Memory B cell (primary cell): ENCODE measurements around the gene EPHX1.

Experiments
- ATAC-seq: fragments of 150-1000 bp; cut with Tn5 transposase; 2 replicates; pipeline ENCODE4 v1.10.0; 2021; ENCODE audit warnings: low read depth, mild to moderate bottlenecking, moderate library complexity
- DNase-seq, 2 donors: peaks; one replicate each; pipeline ENCODE4 v3.0.0; 2022; ENCODE audit warnings: low spot score in 2 of 2
- H3K27ac Mint-ChIP-seq: one replicate; pipeline ENCODE4 v1.8.0; 2022; ENCODE audit warnings: mild to moderate bottlenecking, moderate library complexity, mixed read lengths
- H3K27me3 Mint-ChIP-seq: one replicate; pipeline ENCODE4 v1.8.0; 2022; ENCODE audit warnings: mixed read lengths
- H3K36me3 Mint-ChIP-seq: one replicate; pipeline ENCODE4 v1.8.0; 2022; ENCODE audit warnings: mild to moderate bottlenecking, mixed read lengths
- H3K4me1 Mint-ChIP-seq: one replicate; pipeline ENCODE4 v1.8.0; 2022; ENCODE audit warnings: mixed read lengths
- H3K4me3 Mint-ChIP-seq: one replicate; pipeline ENCODE4 v1.8.0; 2022; ENCODE audit warnings: mild to moderate bottlenecking, moderate library complexity, mixed read lengths
- H3K9me3 Mint-ChIP-seq: one replicate; pipeline ENCODE4 v1.8.0; 2022; ENCODE audit warnings: mixed read lengths

EPHX1 gene

GRCh38 chr1:225817611-225818061 is 7.7 kb downstream of the EPHX1 start:
- Mint-ChIP-seq H3K4me1 (peaks cover 3% of the 10 kb centered on the region), H3K27ac (no peak overlapping the region), H3K36me3 (no peaks in the 10 kb centered on the region), H3K9me3 (no peaks in the 10 kb centered on the region), H3K27me3 (no peaks in the 10 kb centered on the region), H3K4me3 (no peak overlapping the region)
- ATAC-seq (no peak), DNase-seq (no peak)

- H3K36me3 Mint-ChIP-seq = no peaks in the 10 kb centered on the region
- H3K4me1 Mint-ChIP-seq = no peaks in the 10 kb centered on the region
- no peaks in the 10 kb centered on the region for H3K9me3 Mint-ChIP-seq
- H3K4me3 Mint-ChIP-seq = no peak overlapping the region
- ATAC-seq (no peak), DNase-seq (no peak)
- no peaks in the 10 kb centered on the region for H3K27me3 Mint-ChIP-seq
- no peak overlapping the region for H3K27ac Mint-ChIP-seq
These were observed 8.3 kb downstream of the EPHX1 start for GRCh38 chr1:225818229-225818628.

GRCh38 chr1:225819346-225820192 is 9.6 kb downstream of the EPHX1 start:
- no peaks in the 10 kb centered on the region for H3K4me1 Mint-ChIP-seq
- no peak overlapping the region for H3K4me3 Mint-ChIP-seq
- H3K27ac Mint-ChIP-seq = no peak overlapping the region
- DNase-seq (no peak), ATAC-seq (no peak)
- no peaks in the 10 kb centered on the region for H3K36me3 Mint-ChIP-seq
- no peaks in the 10 kb centered on the region for H3K9me3 Mint-ChIP-seq
- H3K27me3 Mint-ChIP-seq = no peaks in the 10 kb centered on the region

- Mint-ChIP-seq H3K27ac (no peak overlapping the region), H3K4me3 (no peak overlapping the region), H3K9me3 (no peaks in the 10 kb centered on the region), H3K36me3 (no peaks in the 10 kb centered on the region), H3K4me1 (no peaks in the 10 kb centered on the region), H3K27me3 (peaks cover 2% of the 10 kb centered on the region)
- no peak for ATAC-seq
- no peak for DNase-seq
These were observed 10.7 kb downstream of the EPHX1 start for GRCh38 chr1:225820522-225821120.

GRCh38 chr1:225822655-225823403 is 12.9 kb downstream of the EPHX1 start:
- Mint-ChIP-seq H3K9me3 (no peaks in the 10 kb centered on the region), H3K27ac (no peak overlapping the region), H3K4me3 (no peak overlapping the region), H3K36me3 (no peaks in the 10 kb centered on the region), H3K4me1 (no peaks in the 10 kb centered on the region), H3K27me3 (peaks cover 2% of the 10 kb centered on the region)
- DNase-seq = no peak
- ATAC-seq = no peak

- Mint-ChIP-seq H3K27me3 (peaks cover 2% of the 10 kb centered on the region), H3K4me1 (no peaks in the 10 kb centered on the region), H3K9me3 (no peaks in the 10 kb centered on the region), H3K27ac (no peak overlapping the region), H3K4me3 (no peak overlapping the region), H3K36me3 (no peaks in the 10 kb centered on the region)
- no peak for DNase-seq
- no peak for ATAC-seq
These were observed 13.9 kb downstream of the EPHX1 start for GRCh38 chr1:225823811-225824261.

- Mint-ChIP-seq H3K27ac (no peak overlapping the region), H3K4me1 (no peaks in the 10 kb centered on the region), H3K4me3 (no peak overlapping the region), H3K9me3 (no peaks in the 10 kb centered on the region), H3K36me3 (no peaks in the 10 kb centered on the region), H3K27me3 (peaks cover 2% of the 10 kb centered on the region)
- no peak for DNase-seq
- no peak for ATAC-seq
These were observed 14.6 kb downstream of the EPHX1 start for GRCh38 chr1:225824533-225824941.

GRCh38 chr1:225825078-225825477 is 15.2 kb downstream of the EPHX1 start:
- DNase-seq (no peak), ATAC-seq (no peak)
- H3K36me3 Mint-ChIP-seq = no peaks in the 10 kb centered on the region
- H3K4me3 Mint-ChIP-seq = no peak overlapping the region
- no peaks in the 10 kb centered on the region for H3K4me1 Mint-ChIP-seq
- H3K9me3 Mint-ChIP-seq = no peaks in the 10 kb centered on the region
- H3K27me3 Mint-ChIP-seq = peaks cover 2% of the 10 kb centered on the region
- no peak overlapping the region for H3K27ac Mint-ChIP-seq

GRCh38 chr1:225825607-225826007 is 15.7 kb downstream of the EPHX1 start:
- H3K9me3 Mint-ChIP-seq = no peaks in the 10 kb centered on the region

GRCh38 chr1:225827076-225827475 is 17.2 kb downstream of the EPHX1 start:
- no peaks in the 10 kb centered on the region for H3K9me3 Mint-ChIP-seq
- no peaks in the 10 kb centered on the region for H3K4me1 Mint-ChIP-seq
- H3K4me3 Mint-ChIP-seq = no peak overlapping the region
- DNase-seq (no peak), ATAC-seq (no peak)
- peaks cover 2% of the 10 kb centered on the region for H3K27me3 Mint-ChIP-seq
- no peaks in the 10 kb centered on the region for H3K36me3 Mint-ChIP-seq
- H3K27ac Mint-ChIP-seq = no peak overlapping the region

More at GRCh38 chr1:225825607-225826007, 15.7 kb downstream of the EPHX1 start:
- H3K27me3 Mint-ChIP-seq = peaks cover 2% of the 10 kb centered on the region
- no peaks in the 10 kb centered on the region for H3K4me1 Mint-ChIP-seq
- H3K4me3 Mint-ChIP-seq = no peak overlapping the region
- DNase-seq (no peak), ATAC-seq (no peak)
- no peaks in the 10 kb centered on the region for H3K36me3 Mint-ChIP-seq
- no peak overlapping the region for H3K27ac Mint-ChIP-seq

GRCh38 chr1:225828706-225829345 is 18.9 kb downstream of the EPHX1 start:
- Mint-ChIP-seq H3K27ac (no peak overlapping the region), H3K27me3 (peaks cover 2% of the 10 kb centered on the region), H3K4me3 (no peak overlapping the region), H3K9me3 (no peaks in the 10 kb centered on the region), H3K4me1 (no peaks in the 10 kb centered on the region), H3K36me3 (no peaks in the 10 kb centered on the region)
- ATAC-seq (no peak), DNase-seq (no peak)

GRCh38 chr1:225830841-225831240 is 20.9 kb downstream of the EPHX1 start:
- DNase-seq = no peak
- no peak overlapping the region for H3K4me3 Mint-ChIP-seq
- no peak for ATAC-seq
- no peaks in the 10 kb centered on the region for H3K9me3 Mint-ChIP-seq
- H3K27me3 Mint-ChIP-seq = no peaks in the 10 kb centered on the region
- H3K4me1 Mint-ChIP-seq = no peaks in the 10 kb centered on the region
- no peaks in the 10 kb centered on the region for H3K36me3 Mint-ChIP-seq
- H3K27ac Mint-ChIP-seq = no peak overlapping the region

GRCh38 chr1:225834417-225835329 is 24.7 kb downstream of the EPHX1 start:
- no peak for ATAC-seq
- Mint-ChIP-seq H3K36me3 (no peaks in the 10 kb centered on the region), H3K27ac (no peak overlapping the region)

More at GRCh38 chr1:225834417-225835329, 24.7 kb downstream of the EPHX1 start:
- H3K4me1 Mint-ChIP-seq = peaks cover 1% of the 10 kb centered on the region
- DNase-seq = no peak
- H3K27me3 Mint-ChIP-seq = no peaks in the 10 kb centered on the region
- H3K4me3 Mint-ChIP-seq = no peak overlapping the region
- H3K9me3 Mint-ChIP-seq = no peaks in the 10 kb centered on the region
